ENCODE data around the gene ID1.
"Not testable (repeated sequence)": the region's sequence is repeated elsewhere in the genome, so short reads cannot be mapped to it uniquely, and the experiment has no call there.

Gene ID1

GRCh38 chr20:31612271-31612640, 7.2 kb downstream of the ID1 start:
- H3K36me3 Mint-ChIP-seq (ENCODE audit: insufficient read depth); H3K9me3 Mint-ChIP-seq; ATAC-seq (replicated peaks; ENCODE audit: extremely low read depth, poor library complexity, severe bottlenecking); H3K4me3 Mint-ChIP-seq; DNase-seq (ENCODE audit: low spot score in 2 of 2); H3K27ac Mint-ChIP-seq (ENCODE audit: low read depth); H3K4me1 Mint-ChIP-seq: not testable (repeated sequence)
- H3K27me3 Mint-ChIP-seq: peaks cover 13% of the 10 kb centered on the region

DNA sequence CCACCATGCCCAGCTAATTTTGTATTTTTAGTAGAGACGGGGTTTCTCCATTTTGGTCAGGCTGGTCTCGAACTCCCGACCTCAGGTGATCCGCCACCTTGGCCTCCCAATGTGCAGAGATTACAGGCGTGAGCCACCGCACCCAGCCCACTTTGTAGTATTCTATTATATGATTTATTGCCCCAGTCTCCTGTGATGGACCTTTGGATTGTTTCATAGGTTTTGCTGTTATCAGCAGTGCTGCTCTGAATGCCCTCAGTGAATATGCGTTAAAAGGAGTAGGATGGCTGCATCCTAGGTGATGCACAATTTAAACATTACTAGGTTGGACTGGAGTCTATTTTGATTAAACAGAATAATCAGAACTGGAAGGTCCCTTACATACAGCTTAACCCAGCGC, 10.3 kb downstream of the ID1 start:
- DNase-seq (ENCODE audit: low spot score in 2 of 2) (no peak), ATAC-seq (replicated peaks; ENCODE audit: extremely low read depth, poor library complexity, severe bottlenecking) (no peak)
- Mint-ChIP-seq H3K36me3 (ENCODE audit: insufficient read depth) (no peaks in the 10 kb centered on the region), H3K27ac (ENCODE audit: low read depth) (no peak overlapping the region), H3K4me3 (no peak overlapping the region), H3K9me3 (no peaks in the 10 kb centered on the region), H3K4me1 (peaks cover 6% of the 10 kb centered on the region), H3K27me3 (peaks cover 21% of the 10 kb centered on the region)

- Mint-ChIP-seq H3K27ac (ENCODE audit: low read depth) (no peak overlapping the region), H3K4me1 (peaks cover 6% of the 10 kb centered on the region), H3K36me3 (ENCODE audit: insufficient read depth) (no peaks in the 10 kb centered on the region), H3K4me3 (no peak overlapping the region), H3K9me3 (no peaks in the 10 kb centered on the region), H3K27me3 (peaks cover 21% of the 10 kb centered on the region)
- DNase-seq (ENCODE audit: low spot score in 2 of 2) (no peak), ATAC-seq (replicated peaks; ENCODE audit: extremely low read depth, poor library complexity, severe bottlenecking) (no peak)
These were observed 12.5 kb downstream of the ID1 start for GRCh38 chr20:31617432-31618104.

GRCh38 chr20:31620246-31620645, 15.2 kb downstream of the ID1 start:
- no peaks in the 10 kb centered on the region for H3K9me3 Mint-ChIP-seq
- H3K4me1 Mint-ChIP-seq: no peaks in the 10 kb centered on the region
- no peaks in the 10 kb centered on the region for H3K36me3 Mint-ChIP-seq (ENCODE audit: insufficient read depth)
- DNase-seq (ENCODE audit: low spot score in 2 of 2): no peak
- ATAC-seq (replicated peaks; ENCODE audit: extremely low read depth, poor library complexity, severe bottlenecking): no peak
- H3K27me3 Mint-ChIP-seq: peaks cover 21% of the 10 kb centered on the region
- H3K4me3 Mint-ChIP-seq: no peak overlapping the region
- no peak overlapping the region for H3K27ac Mint-ChIP-seq (ENCODE audit: low read depth)

- H3K27me3 Mint-ChIP-seq; H3K36me3 Mint-ChIP-seq (ENCODE audit: insufficient read depth); H3K9me3 Mint-ChIP-seq; H3K4me1 Mint-ChIP-seq; DNase-seq (ENCODE audit: low spot score in 2 of 2); H3K27ac Mint-ChIP-seq (ENCODE audit: low read depth); ATAC-seq (replicated peaks; ENCODE audit: extremely low read depth, poor library complexity, severe bottlenecking); H3K4me3 Mint-ChIP-seq: not testable (repeated sequence)
These were observed 18.0 kb downstream of the ID1 start for GRCh38 chr20:31623123-31623505.

GRCh38 chr20:31626534-31626933, 21.4 kb downstream of the ID1 start:
- not testable (repeated sequence) for H3K36me3 Mint-ChIP-seq (ENCODE audit: insufficient read depth); H3K4me1 Mint-ChIP-seq; H3K9me3 Mint-ChIP-seq; H3K4me3 Mint-ChIP-seq; H3K27me3 Mint-ChIP-seq; H3K27ac Mint-ChIP-seq (ENCODE audit: low read depth); DNase-seq (ENCODE audit: low spot score in 2 of 2); ATAC-seq (replicated peaks; ENCODE audit: extremely low read depth, poor library complexity, severe bottlenecking)

DNA sequence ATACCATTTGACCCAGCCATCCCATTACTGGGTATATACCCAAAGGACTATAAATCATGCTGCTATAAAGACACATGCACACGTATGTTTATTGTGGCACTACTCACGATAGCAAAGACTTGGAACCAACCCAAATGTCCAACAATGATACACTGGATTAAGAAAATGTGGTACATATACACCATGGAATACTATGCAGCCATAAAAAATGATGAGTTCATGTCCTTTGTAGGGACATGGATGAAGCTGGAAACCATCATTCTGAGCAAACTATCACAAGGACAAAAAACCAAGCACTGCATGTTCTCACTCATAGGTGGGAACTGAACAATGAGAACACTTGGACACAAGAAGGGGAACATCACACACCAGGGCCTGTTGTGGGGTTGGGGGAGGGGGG, 23.0 kb downstream of the ID1 start:
- H3K27ac Mint-ChIP-seq (ENCODE audit: low read depth); H3K9me3 Mint-ChIP-seq; H3K4me3 Mint-ChIP-seq; ATAC-seq (replicated peaks; ENCODE audit: extremely low read depth, poor library complexity, severe bottlenecking); H3K36me3 Mint-ChIP-seq (ENCODE audit: insufficient read depth); DNase-seq (ENCODE audit: low spot score in 2 of 2); H3K27me3 Mint-ChIP-seq; H3K4me1 Mint-ChIP-seq: not testable (repeated sequence)

DNA sequence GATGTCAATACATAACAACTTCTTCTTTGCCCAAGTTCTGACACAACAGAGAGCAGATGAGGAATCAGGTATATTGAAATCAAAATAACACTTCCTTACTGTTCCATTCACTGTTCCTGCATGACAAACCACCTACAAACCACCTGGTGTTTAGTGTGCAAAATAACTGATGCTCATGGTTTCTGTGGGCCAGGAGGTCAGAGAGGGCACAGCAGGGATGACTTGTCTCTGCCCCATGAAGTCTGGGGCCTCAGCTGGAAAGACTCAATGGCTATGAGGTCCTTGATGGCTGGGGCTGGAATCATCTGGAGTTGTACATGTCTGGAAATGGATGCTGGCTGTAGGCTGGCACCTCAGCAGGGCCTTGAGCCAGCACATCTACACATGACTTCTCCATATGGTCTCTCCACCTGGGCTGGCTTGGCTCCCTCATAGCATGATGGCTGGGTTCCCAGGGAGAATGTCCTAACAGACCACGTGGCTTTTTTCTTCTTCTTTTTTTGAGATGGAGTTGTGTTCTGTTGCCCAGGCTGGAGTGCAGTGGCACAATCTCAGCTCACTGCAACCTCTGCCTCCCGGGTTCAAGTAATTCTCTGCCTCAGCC, 25.2 kb downstream of the ID1 start:
- Mint-ChIP-seq H3K27me3 (no peaks in the 10 kb centered on the region), H3K4me1 (no peaks in the 10 kb centered on the region), H3K36me3 (ENCODE audit: insufficient read depth) (peaks cover 4% of the 10 kb centered on the region), H3K9me3 (no peaks in the 10 kb centered on the region), H3K27ac (ENCODE audit: low read depth) (no peak overlapping the region), H3K4me3 (no peak overlapping the region)
- ATAC-seq (replicated peaks; ENCODE audit: extremely low read depth, poor library complexity, severe bottlenecking) (no peak), DNase-seq (ENCODE audit: low spot score in 2 of 2) (no peak)

- peaks cover 4% of the 10 kb centered on the region for H3K36me3 Mint-ChIP-seq (ENCODE audit: insufficient read depth)
- no peaks in the 10 kb centered on the region for H3K9me3 Mint-ChIP-seq
- ATAC-seq (replicated peaks; ENCODE audit: extremely low read depth, poor library complexity, severe bottlenecking) (no peak), DNase-seq (ENCODE audit: low spot score in 2 of 2) (no peak)
- no peak overlapping the region for H3K4me3 Mint-ChIP-seq
- no peak overlapping the region for H3K27ac Mint-ChIP-seq (ENCODE audit: low read depth)
- H3K27me3 Mint-ChIP-seq: no peaks in the 10 kb centered on the region
- H3K4me1 Mint-ChIP-seq: no peaks in the 10 kb centered on the region
These were observed 27.7 kb downstream of the ID1 start for GRCh38 chr20:31632548-31633338.

GRCh38 chr20:31633339-31633914, 28.3 kb downstream of the ID1 start:
- Mint-ChIP-seq H3K27me3 (no peaks in the 10 kb centered on the region), H3K4me3 (no peak overlapping the region), H3K36me3 (ENCODE audit: insufficient read depth) (peaks cover 4% of the 10 kb centered on the region), H3K4me1 (no peaks in the 10 kb centered on the region), H3K27ac (ENCODE audit: low read depth) (no peak overlapping the region), H3K9me3 (no peaks in the 10 kb centered on the region)
- ATAC-seq (replicated peaks; ENCODE audit: extremely low read depth, poor library complexity, severe bottlenecking) (no peak), DNase-seq (ENCODE audit: low spot score in 2 of 2) (no peak)

GRCh38 chr20:31637660-31638059, 32.6 kb downstream of the ID1 start, which contains the start of gene COX4I2:
COX4I2 (plus strand) TSS chr20:31637912; CDS start chr20:31639018, 1,106 bp downstream.
- H3K36me3 Mint-ChIP-seq (ENCODE audit: insufficient read depth): peaks cover 2% of the 10 kb centered on the region
- ATAC-seq (replicated peaks; ENCODE audit: extremely low read depth, poor library complexity, severe bottlenecking) (no peak), DNase-seq (ENCODE audit: low spot score in 2 of 2) (no peak)
- peaks cover 6% of the 10 kb centered on the region for H3K4me1 Mint-ChIP-seq
- H3K4me3 Mint-ChIP-seq: no peak within 1 kb of the TSS
- H3K9me3 Mint-ChIP-seq: no peaks in the 10 kb centered on the region
- H3K27ac Mint-ChIP-seq (ENCODE audit: low read depth): no peak within 1 kb of the TSS
- peaks cover 15% of the 10 kb centered on the region for H3K27me3 Mint-ChIP-seq

DNA sequence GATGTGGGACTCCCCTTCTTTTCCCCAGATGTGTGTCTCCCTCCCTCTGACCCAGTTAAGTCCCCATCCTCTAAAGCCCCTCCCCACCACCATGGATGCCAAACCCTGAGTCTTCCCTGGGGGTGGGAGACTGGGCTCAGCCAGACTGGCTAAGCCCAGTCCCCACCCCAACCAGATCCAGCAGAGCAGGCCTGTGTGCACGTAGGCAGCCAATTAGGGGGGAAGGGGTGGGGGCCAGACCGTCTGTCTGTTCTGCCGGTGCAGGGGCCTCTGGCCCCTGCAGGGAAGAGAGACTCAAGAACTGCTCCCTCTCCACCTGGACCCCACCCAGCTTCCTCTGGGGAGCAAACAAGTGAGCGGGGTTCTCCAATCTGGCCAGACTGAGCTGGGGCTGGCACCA, 33.2 kb downstream of the ID1 start:
- no peak overlapping the region for H3K4me3 Mint-ChIP-seq
- no peak for ATAC-seq (replicated peaks; ENCODE audit: extremely low read depth, poor library complexity, severe bottlenecking)
- peaks cover 15% of the 10 kb centered on the region for H3K27me3 Mint-ChIP-seq
- DNase-seq (ENCODE audit: low spot score in 2 of 2): no peak
- H3K4me1 Mint-ChIP-seq: peaks cover 12% of the 10 kb centered on the region
- no peak overlapping the region for H3K27ac Mint-ChIP-seq (ENCODE audit: low read depth)
- peaks cover 2% of the 10 kb centered on the region for H3K36me3 Mint-ChIP-seq (ENCODE audit: insufficient read depth)
- H3K9me3 Mint-ChIP-seq: no peaks in the 10 kb centered on the region

Data from central memory CD8-positive, alpha-beta T cell (primary cell).